ENCODE data around the gene PRKCSH.
A peak's percentile ranks its signal among the peaks of the same experiment; 100 is the strongest.
"Not testable (repeated sequence)": the region's sequence is repeated elsewhere in the genome, so short reads cannot be mapped to it uniquely, and the experiment has no call there.

PRKCSH gene

DNA sequence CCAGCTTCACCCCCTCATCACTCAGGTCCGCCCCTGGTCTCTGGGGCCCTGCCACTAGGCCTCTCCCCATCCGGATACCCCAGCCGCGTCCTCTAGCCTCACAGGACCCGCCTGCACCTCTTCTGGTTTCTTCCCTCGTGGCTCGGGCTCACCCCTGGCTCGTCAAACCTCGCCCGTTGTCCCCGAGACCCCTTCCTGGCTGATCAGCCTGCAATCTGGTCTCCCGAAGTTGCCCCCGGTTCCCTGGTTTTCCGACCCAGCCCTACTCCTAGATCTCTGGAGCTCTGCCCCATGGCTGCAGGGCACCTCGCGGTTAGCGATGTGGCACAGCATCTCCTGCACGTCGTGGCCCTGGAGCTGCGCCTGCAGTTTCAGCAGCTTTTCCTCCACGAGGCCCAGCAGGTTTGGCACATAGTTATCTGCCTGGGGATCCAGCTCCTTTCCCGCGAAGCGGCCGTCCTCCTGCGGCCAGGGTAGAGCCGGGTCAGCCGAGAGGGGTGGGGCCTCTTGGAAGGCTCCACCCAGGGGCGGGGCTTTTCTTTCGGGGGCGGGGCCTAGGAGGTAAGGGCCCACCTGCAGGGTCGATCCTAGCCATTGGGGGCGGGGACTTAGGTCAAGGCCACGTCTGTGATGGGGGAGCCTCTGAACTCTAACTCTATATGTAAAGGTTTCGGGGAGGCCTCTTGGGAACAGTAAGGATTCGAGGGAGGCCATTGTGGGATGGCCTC is 13.9 kb upstream of the PRKCSH start:
- Histone ChIP-seq H3K4me1 (ENCODE audit: control insufficient read depth, insufficient read depth, low read length) (peaks cover 23% of the 10 kb centered on the region; the same call in 1 of the 2 replicates), H3K9me3 (ENCODE audit: control insufficient read depth, insufficient read depth, low read depth, low read length) (no peaks in the 10 kb centered on the region), H3K4me3 (ENCODE audit: low read depth, low read length) (peak overlapping the region; percentile 69), H3K9ac (ENCODE audit: low read length) (peak overlapping the region; percentile 29), H3K27ac (ENCODE audit: low read depth, low read length) (no peak overlapping the region), H3K36me3 (ENCODE audit: control insufficient read depth, insufficient read depth, low read length) (no peaks in the 10 kb centered on the region), H3K27me3 (ENCODE audit: control insufficient read depth, insufficient read depth, low read length) (peaks cover 71% of the 10 kb centered on the region)

DNA sequence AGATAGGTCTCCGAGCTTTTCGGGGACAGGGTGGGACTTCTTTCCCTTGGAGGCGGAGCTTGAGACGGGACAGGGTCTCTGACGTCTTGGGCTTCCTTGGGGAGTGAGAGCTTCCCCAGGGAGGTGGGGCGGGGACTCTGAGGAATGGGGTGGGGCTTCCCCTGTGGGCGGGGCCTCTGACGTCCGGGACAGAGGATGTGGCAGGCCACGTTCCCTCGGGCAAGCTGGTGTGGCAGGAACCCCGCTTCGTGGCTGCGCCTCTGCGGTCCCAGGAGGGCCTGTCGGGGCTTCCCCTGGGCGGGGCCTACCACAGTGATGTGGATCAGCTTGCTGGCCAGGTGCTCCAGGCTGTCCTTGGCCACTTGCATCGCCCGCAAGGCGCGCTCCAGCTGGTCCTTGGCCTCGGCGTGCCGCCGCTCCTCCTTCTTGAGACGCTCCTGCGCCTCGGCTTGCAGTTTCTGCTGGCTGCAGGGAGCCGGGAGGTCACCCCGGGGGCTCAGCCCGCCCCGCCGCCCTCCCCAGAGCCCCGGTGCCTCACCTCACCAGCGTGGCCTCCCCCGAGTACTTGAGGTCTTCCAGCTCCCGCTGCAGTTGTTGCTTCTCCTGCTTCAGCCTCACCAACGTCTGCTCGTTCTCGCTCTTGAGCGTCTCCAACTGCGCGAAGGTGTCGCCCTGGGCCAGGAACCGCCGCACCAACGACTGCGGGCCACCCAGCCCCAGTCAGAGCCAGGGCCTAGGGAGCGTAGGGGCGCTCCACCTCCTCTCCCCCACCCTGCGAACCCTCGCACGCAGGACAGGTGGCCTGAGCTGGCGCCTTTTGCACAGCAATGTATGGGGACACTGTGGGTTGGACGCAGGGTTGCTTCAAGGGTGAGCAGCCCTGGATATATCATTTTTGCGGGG is 13.0 kb upstream of the PRKCSH start:
- Histone ChIP-seq H3K9me3 (ENCODE audit: control insufficient read depth, insufficient read depth, low read depth, low read length) (no peaks in the 10 kb centered on the region), H3K27ac (ENCODE audit: low read depth, low read length) (no peak overlapping the region), H3K27me3 (ENCODE audit: control insufficient read depth, insufficient read depth, low read length) (peaks cover 65% of the 10 kb centered on the region), H3K4me3 (ENCODE audit: low read depth, low read length) (peak overlapping the region; percentile 69), H3K36me3 (ENCODE audit: control insufficient read depth, insufficient read depth, low read length) (no peaks in the 10 kb centered on the region), H3K9ac (ENCODE audit: low read length) (no peak overlapping the region), H3K4me1 (ENCODE audit: control insufficient read depth, insufficient read depth, low read length) (peaks cover 24% of the 10 kb centered on the region; the same call in 1 of the 2 replicates)

DNA sequence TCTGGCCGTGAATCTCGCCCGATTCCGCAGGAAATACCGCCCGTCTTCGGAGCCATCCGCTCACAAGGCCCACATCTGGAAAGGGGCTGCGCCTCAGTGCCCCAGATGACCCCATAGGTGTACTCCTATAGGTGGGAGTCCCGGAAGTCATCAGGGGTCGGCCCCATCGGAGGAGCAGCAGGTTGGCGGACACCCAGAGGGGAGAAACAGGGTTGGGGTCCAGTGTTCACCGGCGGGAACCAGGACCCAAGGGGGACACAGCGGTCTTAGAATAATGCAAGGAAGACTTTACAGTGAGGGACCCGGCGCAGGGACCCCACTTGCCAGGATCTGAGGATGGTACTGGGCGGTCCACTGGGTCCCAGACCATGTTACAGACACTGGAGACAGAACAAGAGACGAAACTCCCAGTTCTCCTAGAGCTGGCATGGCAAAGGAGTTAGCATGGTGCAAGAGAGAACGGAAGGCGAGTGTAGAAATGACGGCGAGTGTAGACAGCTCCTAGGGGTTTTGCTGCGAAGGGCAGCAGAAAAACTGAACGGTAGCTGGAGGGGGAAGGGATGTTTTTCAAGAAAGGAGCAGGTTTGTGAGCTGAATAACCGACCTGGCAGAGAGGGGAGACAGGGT is 12.2 kb upstream of the PRKCSH start:
- Histone ChIP-seq H3K36me3 (ENCODE audit: control insufficient read depth, insufficient read depth, low read length) (no peaks in the 10 kb centered on the region), H3K27ac (ENCODE audit: low read depth, low read length) (no peak overlapping the region), H3K9me3 (ENCODE audit: control insufficient read depth, insufficient read depth, low read depth, low read length) (no peaks in the 10 kb centered on the region), H3K27me3 (ENCODE audit: control insufficient read depth, insufficient read depth, low read length) (peaks cover 60% of the 10 kb centered on the region), H3K4me1 (ENCODE audit: control insufficient read depth, insufficient read depth, low read length) (peaks cover 20% of the 10 kb centered on the region; the same call in 1 of the 2 replicates), H3K9ac (ENCODE audit: low read length) (no peak overlapping the region), H3K4me3 (ENCODE audit: low read depth, low read length) (peak overlapping the region; percentile 69)

DNA sequence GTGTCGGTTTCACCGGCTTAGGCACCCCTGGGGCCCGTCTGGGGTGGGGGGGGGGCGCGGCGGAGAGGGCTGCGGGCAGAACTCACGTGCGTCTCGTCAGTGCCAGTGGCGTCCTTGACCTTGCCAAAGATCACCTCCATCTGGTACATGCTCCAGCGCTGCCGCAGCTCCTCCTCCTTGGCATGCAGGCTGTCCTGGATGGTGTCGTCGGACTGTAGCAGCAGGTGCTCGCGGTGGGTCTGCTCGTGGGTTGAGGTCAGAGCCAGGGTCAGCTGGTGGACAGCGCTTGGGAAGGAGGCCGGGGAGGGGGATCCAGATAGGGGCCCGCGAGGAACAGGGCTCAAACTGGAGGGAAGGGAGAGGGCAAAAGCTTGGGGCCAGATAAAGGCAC is 11.6 kb upstream of the PRKCSH start:
- H3K27me3 ChIP-seq (ENCODE audit: control insufficient read depth, insufficient read depth, low read length), result peaks cover 57% of the 10 kb centered on the region
- H3K4me3 ChIP-seq (ENCODE audit: low read depth, low read length), result peak overlapping the region; percentile 8; the same call in 1 of the 2 replicates
- no peaks in the 10 kb centered on the region for H3K36me3 ChIP-seq (ENCODE audit: control insufficient read depth, insufficient read depth, low read length)
- no peak overlapping the region for H3K27ac ChIP-seq (ENCODE audit: low read depth, low read length)
- H3K9me3 ChIP-seq (ENCODE audit: control insufficient read depth, insufficient read depth, low read depth, low read length), result no peaks in the 10 kb centered on the region
- H3K4me1 ChIP-seq (ENCODE audit: control insufficient read depth, insufficient read depth, low read length), result peaks cover 20% of the 10 kb centered on the region; the same call in 1 of the 2 replicates
- no peak overlapping the region for H3K9ac ChIP-seq (ENCODE audit: low read length)

DNA sequence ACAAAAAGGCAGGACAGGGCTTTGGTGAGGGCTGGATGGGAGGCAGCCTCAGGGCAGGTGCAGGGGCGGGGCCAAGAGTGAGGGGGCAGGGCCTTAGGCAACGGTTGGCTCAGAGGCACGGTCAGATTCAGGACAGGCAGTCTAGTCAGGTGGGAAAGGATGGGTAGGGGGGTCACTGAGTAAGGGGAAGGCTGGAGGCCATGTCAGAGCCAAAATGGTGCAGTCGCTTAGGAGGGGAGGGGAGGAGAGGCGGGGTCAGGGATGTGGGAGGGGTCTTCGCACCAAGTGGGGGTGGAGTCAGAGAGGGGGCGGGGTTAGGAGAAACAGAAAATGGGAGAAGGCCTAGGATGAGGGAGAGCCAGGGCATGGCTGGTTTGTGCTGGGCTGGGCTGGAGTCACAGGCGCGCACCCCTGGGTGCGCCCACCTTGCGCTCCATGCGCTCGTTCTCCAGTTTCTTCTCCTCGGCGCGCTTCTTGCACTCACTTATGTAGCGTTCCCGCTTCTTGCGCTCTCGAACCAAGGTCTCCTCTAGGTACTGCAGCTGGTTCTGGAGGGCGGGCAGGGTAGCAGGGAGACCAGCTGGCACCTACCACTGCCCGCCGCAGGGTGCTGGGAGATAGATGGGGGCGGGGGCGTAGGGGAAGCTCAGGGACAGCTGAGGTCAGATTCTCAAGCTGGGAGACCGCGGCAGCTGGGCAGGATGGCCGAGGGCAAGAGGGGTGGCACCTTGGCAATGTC is 9.5 kb upstream of the PRKCSH start:
- peak overlapping the region; percentile 4 for H3K9ac ChIP-seq (ENCODE audit: low read length)
- no peak overlapping the region for H3K4me3 ChIP-seq (ENCODE audit: low read depth, low read length)
- H3K27ac ChIP-seq (ENCODE audit: low read depth, low read length), result no peak overlapping the region
- peaks cover 16% of the 10 kb centered on the region; the same call in 1 of the 2 replicates for H3K4me1 ChIP-seq (ENCODE audit: control insufficient read depth, insufficient read depth, low read length)
- H3K36me3 ChIP-seq (ENCODE audit: control insufficient read depth, insufficient read depth, low read length), result no peaks in the 10 kb centered on the region
- H3K27me3 ChIP-seq (ENCODE audit: control insufficient read depth, insufficient read depth, low read length), result peaks cover 37% of the 10 kb centered on the region
- no peaks in the 10 kb centered on the region for H3K9me3 ChIP-seq (ENCODE audit: control insufficient read depth, insufficient read depth, low read depth, low read length)

DNA sequence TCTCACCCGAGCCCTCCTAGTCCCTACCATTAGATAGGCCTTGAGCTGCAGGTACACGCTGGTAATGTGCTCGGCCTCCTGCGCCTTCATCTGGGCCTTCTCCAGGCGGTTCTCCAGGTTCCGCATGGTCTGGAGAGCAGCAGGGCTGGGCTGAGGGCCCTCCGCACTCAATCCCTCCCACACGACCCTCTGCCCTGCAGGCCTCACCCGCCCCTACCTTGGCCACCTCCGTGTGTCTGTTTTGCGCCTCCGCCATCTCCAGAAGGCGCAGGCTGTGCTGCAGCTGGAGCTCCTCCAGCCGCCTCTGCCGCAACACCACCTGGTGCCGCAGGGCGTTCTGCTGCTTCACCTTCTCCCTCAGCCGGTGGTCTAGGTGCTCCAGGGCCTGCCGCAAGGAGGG is 8.8 kb upstream of the PRKCSH start:
- Histone ChIP-seq H3K36me3 (ENCODE audit: control insufficient read depth, insufficient read depth, low read length) (no peaks in the 10 kb centered on the region), H3K4me3 (ENCODE audit: low read depth, low read length) (no peak overlapping the region), H3K9ac (ENCODE audit: low read length) (no peak overlapping the region), H3K27me3 (ENCODE audit: control insufficient read depth, insufficient read depth, low read length) (peaks cover 30% of the 10 kb centered on the region), H3K9me3 (ENCODE audit: control insufficient read depth, insufficient read depth, low read depth, low read length) (no peaks in the 10 kb centered on the region), H3K27ac (ENCODE audit: low read depth, low read length) (no peak overlapping the region), H3K4me1 (ENCODE audit: control insufficient read depth, insufficient read depth, low read length) (peaks cover 10% of the 10 kb centered on the region; the same call in 1 of the 2 replicates)

DNA sequence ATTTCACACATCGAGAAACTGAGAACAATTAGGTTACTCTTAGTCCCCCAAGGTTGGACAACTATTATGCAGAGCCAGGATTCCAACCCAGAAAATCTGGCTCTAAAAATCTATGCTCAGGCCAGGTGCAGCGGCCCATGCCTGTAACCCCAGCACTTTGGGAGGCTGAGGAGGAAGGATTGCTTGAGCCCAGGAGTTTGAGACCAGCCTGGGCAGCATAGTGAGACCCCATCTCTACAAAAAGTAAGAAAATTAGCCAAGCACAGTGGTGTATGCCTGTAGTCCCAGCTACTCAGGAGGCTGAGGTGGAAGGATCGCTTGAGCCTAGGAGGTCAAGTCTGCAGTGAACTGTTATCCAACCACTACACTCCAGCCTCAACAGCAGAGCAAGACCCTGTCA is 1.9 kb upstream of the PRKCSH start:
- H3K27ac ChIP-seq (ENCODE audit: low read depth, low read length); H3K9ac ChIP-seq (ENCODE audit: low read length); H3K4me3 ChIP-seq (ENCODE audit: low read depth, low read length); H3K27me3 ChIP-seq (ENCODE audit: control insufficient read depth, insufficient read depth, low read length); H3K4me1 ChIP-seq (ENCODE audit: control insufficient read depth, insufficient read depth, low read length); H3K9me3 ChIP-seq (ENCODE audit: control insufficient read depth, insufficient read depth, low read depth, low read length): not testable (repeated sequence)
- peaks cover 24% of the 10 kb centered on the region for H3K36me3 ChIP-seq (ENCODE audit: control insufficient read depth, insufficient read depth, low read length)

DNA sequence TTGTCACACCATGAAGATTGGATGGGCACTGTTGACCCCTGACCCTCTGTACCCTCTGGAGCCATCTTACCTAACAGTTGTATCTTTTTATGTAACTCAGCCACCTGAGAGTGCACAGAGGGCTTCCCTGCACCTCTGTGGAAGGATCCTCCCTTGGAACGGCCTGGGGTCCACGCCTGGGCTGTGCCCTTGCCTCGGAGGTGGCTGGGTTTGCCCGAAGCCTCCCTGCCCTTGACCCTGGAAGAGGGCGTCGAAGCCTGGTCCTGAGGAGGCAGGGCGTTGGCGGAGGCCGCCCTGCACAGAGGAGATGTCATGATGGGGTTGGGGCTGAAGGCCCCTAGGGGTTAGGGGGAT is 755 bp upstream of the PRKCSH start:
- no peaks in the 10 kb centered on the region for H3K27me3 ChIP-seq (ENCODE audit: control insufficient read depth, insufficient read depth, low read length)
- H3K4me1 ChIP-seq (ENCODE audit: control insufficient read depth, insufficient read depth, low read length), result peaks cover 6% of the 10 kb centered on the region
- H3K9me3 ChIP-seq (ENCODE audit: control insufficient read depth, insufficient read depth, low read depth, low read length), result no peaks in the 10 kb centered on the region
- peak overlapping the region; percentile 5 for H3K9ac ChIP-seq (ENCODE audit: low read length)
- no peak overlapping the region for H3K27ac ChIP-seq (ENCODE audit: low read depth, low read length)
- H3K36me3 ChIP-seq (ENCODE audit: control insufficient read depth, insufficient read depth, low read length), result peaks cover 31% of the 10 kb centered on the region
- H3K4me3 ChIP-seq (ENCODE audit: low read depth, low read length), result peak overlapping the region; percentile 100

DNA sequence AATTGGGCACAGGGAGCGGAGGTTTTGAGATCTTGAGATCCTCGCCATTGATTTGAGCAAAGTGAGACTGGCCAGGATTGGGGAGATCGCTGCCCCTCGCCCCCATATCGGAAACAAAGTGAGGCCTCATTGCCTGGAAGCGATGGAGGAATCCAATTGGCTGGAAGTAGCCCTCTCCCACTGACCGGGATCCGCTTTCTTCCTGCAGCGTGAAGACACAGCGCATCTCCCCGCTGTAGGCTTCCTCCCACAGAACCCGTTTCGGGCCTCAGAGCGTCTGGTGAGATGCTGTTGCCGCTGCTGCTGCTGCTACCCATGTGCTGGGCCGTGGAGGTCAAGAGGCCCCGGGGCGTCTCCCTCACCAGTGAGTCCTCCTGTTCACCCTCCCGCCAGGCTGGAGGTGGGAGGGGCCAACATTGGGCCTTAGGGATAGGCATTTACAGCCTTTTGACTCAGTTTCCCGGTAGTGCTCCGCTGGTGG is 438 bp downstream of the PRKCSH start:
- H3K27me3 ChIP-seq (ENCODE audit: control insufficient read depth, insufficient read depth, low read length), result no peaks in the 10 kb centered on the region
- peak overlapping the region; percentile 98 for H3K9ac ChIP-seq (ENCODE audit: low read length)
- H3K36me3 ChIP-seq (ENCODE audit: control insufficient read depth, insufficient read depth, low read length), result peaks cover 41% of the 10 kb centered on the region
- no peaks in the 10 kb centered on the region for H3K9me3 ChIP-seq (ENCODE audit: control insufficient read depth, insufficient read depth, low read depth, low read length)
- H3K4me1 ChIP-seq (ENCODE audit: control insufficient read depth, insufficient read depth, low read length), result peaks cover 6% of the 10 kb centered on the region
- peak overlapping the region; percentile 100 for H3K4me3 ChIP-seq (ENCODE audit: low read depth, low read length)
- peak overlapping the region; percentile 88 for H3K27ac ChIP-seq (ENCODE audit: low read depth, low read length)

DNA sequence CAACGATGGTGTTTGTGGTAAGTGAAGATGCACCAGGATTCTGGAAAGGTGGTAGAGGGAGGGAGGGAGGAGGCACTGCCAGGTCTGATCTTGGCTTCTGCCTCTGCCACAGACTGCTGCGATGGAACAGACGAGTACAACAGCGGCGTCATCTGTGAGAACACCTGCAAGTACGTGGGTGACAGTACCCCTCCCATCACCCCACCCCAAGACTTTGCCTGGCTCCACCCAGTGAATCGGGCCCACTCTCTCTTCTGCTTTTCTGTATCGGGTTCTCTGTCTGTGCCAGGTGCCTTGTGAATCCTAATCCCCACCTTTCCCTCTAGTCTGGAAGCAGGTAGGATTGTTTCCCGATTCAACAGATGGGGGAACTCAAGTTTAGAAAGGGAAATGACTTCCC is 2.5 kb downstream of the PRKCSH start:
- Histone ChIP-seq H3K36me3 (ENCODE audit: control insufficient read depth, insufficient read depth, low read length) (peaks cover 62% of the 10 kb centered on the region), H3K9me3 (ENCODE audit: control insufficient read depth, insufficient read depth, low read depth, low read length) (no peaks in the 10 kb centered on the region), H3K4me1 (ENCODE audit: control insufficient read depth, insufficient read depth, low read length) (peaks cover 6% of the 10 kb centered on the region), H3K27me3 (ENCODE audit: control insufficient read depth, insufficient read depth, low read length) (no peaks in the 10 kb centered on the region), H3K27ac (ENCODE audit: low read depth, low read length) (no peak overlapping the region), H3K9ac (ENCODE audit: low read length) (no peak overlapping the region), H3K4me3 (ENCODE audit: low read depth, low read length) (no peak overlapping the region)
